GM18505 (cell line): ENCODE results near the gene ARFGAP1.

Source experiments
- ATAC-seq: cut with Tn5 transposase; IDR thresholded peaks from one replicate; pipeline ENCODE4 v1.9.1; 2021; ENCODE audit not compliant: unreplicated experiment
- POLR2A ChIP-seq: IDR thresholded peaks from 4 replicates; pipeline ENCODE4 v1.6.1; 2011; ENCODE audit warnings: borderline replicate concordance; ENCODE audit not compliant: insufficient read depth, insufficient read length; ENCODE audit errors: extremely low read depth

The ARFGAP1 gene

DNA sequence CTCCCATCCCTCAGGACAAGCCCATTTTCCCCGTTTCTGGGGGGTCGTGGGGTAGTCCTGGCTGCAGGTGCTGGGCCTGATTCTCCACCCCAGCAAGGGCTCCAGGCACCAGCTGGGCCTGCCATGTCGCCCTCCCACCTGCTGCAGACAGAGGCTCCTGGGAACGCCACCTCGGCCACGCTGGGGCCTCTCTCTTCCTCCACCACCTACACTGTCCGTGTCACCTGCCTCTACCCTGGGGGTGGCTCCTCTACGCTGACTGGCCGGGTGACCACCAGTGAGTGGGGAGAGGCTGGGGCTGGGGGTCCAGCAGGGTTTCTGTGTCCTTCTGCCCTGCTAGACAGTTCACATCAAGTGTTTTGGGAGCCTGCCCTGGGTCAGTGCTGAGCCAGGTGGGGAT, 39.7 kb downstream of the ARFGAP1 start:
- TF ChIP-seq POLR2A = no peak
- no peak for ATAC-seq

GRCh38 chr20:63312690-63313348, 40.2 kb downstream of the ARFGAP1 start:
- ATAC-seq = no peak
- no peak for TF ChIP-seq POLR2A

DNA sequence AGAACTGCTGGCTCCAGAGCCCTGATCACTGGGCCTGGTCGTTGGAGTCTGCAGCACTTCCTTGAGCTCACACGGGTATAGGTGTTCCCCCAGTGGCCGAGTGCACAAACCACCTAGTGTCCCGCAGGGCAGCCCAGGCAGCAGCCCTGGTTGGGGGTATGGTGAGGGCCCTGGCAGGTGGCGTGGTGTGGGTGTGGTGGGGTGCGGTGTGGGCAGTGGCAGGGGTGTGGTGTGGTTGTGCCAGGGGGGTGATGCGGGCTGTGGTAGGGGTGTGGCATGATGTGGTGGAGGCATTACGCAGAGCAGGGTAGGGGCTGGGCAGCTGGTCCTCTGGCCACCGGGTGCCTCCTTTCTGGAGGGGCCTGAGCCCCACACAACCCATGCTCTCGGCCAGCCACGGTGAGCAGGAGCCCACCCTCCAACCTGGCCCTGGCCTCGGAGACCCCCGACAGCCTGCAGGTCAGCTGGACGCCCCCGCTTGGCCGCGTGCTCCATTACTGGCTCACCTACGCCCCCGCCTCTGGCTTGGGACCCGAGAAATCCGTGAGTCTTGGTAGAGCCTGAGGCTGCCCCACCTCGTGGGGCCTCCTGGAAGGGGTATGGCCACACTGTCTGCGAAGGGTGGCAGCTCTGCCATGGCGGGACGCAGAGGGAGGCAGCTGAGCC, 40.9 kb downstream of the ARFGAP1 start:
- ATAC-seq = no peak
- no peak for TF ChIP-seq POLR2A

DNA sequence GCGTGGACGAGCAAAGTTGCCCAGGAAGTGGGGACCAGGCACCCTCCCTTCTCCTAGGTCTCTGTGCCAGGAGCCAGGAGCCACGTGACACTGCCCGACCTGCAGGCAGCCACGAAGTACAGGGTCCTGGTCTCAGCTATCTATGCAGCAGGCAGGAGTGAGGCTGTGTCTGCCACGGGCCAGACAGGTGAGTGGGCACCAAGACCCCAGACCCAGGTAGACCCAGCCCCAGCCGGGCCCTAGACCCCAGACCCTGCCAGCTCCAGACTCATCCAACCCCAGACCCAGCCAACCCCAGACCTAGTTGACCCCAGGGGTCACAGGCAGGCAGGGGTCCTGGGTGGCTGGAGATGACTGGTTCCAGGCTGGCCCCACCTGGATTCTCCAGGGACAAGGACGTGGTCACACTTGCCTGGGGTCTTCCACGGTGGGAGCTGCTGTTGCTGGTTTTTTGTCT, 41.4 kb downstream of the ARFGAP1 start:
- TF ChIP-seq POLR2A = no peak
- no peak for ATAC-seq

GRCh38 chr20:63314566-63315239, 42.1 kb downstream of the ARFGAP1 start:
- no peak for TF ChIP-seq POLR2A
- no peak for ATAC-seq

DNA sequence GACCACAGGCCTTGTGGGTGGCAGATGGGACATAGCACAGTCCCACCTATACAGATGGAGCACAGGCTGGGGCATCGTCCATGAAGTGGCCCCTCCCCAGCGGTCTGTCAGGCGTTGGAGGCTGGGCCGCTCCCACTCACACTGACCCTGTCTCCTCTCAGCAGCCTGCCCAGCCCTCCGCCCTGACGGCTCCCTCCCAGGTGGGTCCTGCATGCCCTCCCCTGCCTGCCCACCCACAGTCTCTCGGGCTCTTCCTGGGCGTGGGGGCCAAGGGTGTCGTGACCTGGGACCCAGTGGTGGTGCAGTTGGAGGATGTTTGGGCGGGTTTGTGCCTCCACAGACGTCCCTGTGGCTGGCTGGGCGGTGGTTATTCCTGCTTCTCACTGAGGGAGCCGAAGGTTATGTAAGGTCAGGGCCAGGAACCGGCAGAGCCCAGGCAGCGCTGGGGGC, 42.7 kb downstream of the ARFGAP1 start:
- no peak for TF ChIP-seq POLR2A
- ATAC-seq = no peak

- no peak for ATAC-seq
- no peak for TF ChIP-seq POLR2A
Measured at GRCh38 chr20:63315731-63316491, 43.3 kb downstream of the ARFGAP1 start.

GRCh38 chr20:63316502-63316921, 43.9 kb downstream of the ARFGAP1 start:
- no peak for ATAC-seq
- no peak for TF ChIP-seq POLR2A

GRCh38 chr20:63317061-63317460, 44.4 kb downstream of the ARFGAP1 start:
- TF ChIP-seq POLR2A = no peak

DNA sequence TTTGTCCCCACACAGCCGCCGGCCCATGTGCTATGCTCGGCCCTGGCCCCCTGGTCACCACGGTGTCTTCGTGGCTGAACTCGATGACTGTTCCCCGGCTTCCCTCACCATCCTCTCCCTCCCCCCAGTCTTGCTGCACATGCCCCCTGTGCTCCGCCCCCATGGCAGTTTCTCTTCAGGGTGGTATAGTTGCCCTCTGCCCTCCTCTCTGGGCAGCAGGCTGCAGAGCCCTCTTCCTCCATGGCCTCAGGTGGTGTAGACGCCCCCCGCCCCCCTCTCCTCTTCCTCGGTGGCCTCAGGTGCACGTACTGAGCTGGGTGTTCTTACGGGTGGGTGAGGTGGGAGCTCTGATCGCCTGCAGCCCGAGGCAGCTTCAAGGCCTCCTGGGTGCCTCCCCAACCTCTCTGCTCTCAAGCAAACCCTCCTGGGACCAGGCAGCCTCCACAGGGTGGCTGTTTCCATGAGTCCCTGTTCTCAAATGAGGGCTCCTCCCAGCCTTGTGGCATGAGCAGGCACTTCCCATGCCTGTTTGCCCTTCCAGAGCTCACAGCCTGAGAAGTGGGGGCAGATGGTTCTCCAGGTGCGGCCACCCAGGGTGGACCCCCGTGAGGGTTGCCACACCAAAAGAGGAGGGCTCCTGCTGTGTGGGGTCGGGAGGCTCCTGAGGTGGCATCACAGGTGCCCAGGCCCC, 45.1 kb downstream of the ARFGAP1 start:
- ATAC-seq = no peak
- TF ChIP-seq POLR2A = no peak

More at GRCh38 chr20:63317061-63317460, 44.4 kb downstream of the ARFGAP1 start:
- ATAC-seq = no peak

- no peak for ATAC-seq
- no peak for TF ChIP-seq POLR2A
Measured at GRCh38 chr20:63318391-63319163, 46.0 kb downstream of the ARFGAP1 start.
